ENCODE results near the gene PDP2.

PDP2 gene

GRCh38 chr16:66935314-66936011 lies 55.1 kb downstream of the PDP2 start, which contains the start of gene CES2:
Gene CES2 (plus strand): TSS chr16:66935516. CDS start chr16:66935636, 120 bp downstream.
- H3K4me2 ChIP-seq (ENCODE audit: low read length) = peak within 1 kb of the TSS; percentile 94
- H3K9me3 ChIP-seq (ENCODE audit: control insufficient read depth, insufficient read depth, low read length) = no peaks in the 10 kb centered on the region
- TF ChIP-seq EZH2phosphoT487 (IDR thresholded peaks at IDR 0.05; ENCODE audit: borderline replicate concordance, low read length) (no peak), CTCF (IDR thresholded peaks at IDR 0.05; ENCODE audit: low read depth, low read length, poor library complexity, severe bottlenecking) (no peak)
- no peaks in the 10 kb centered on the region for H3F3A ChIP-seq (ENCODE audit: control insufficient read depth, insufficient read depth)
- H3K4me1 ChIP-seq (ENCODE audit: control insufficient read depth, low read length) = peaks cover 22% of the 10 kb centered on the region
- H4K20me1 ChIP-seq (ENCODE audit: control insufficient read depth, insufficient read depth, low read depth, low read length) = peaks cover 5% of the 10 kb centered on the region; the same call in 1 of the 2 replicates
- H3K9me2 ChIP-seq (replicated peaks; ENCODE audit: control insufficient read depth, low read length) = no peaks in the 10 kb centered on the region
- peaks cover 31% of the 10 kb centered on the region for H3K36me3 ChIP-seq (ENCODE audit: control insufficient read depth, low read length)
- H3K27ac ChIP-seq (ENCODE audit: low read depth, low read length) = peak within 1 kb of the TSS; percentile 28
- peak within 1 kb of the TSS; percentile 84 for H3K4me3 ChIP-seq (ENCODE audit: low read length)
- no peaks in the 10 kb centered on the region for H3K27me3 ChIP-seq (ENCODE audit: control insufficient read depth, low read length)
- H3K79me2 ChIP-seq (ENCODE audit: control insufficient read depth, low read length) = peaks cover 40% of the 10 kb centered on the region

- Histone ChIP-seq H3K36me3 (ENCODE audit: control insufficient read depth, low read length) (peaks cover 37% of the 10 kb centered on the region), H3K27me3 (ENCODE audit: control insufficient read depth, low read length) (no peaks in the 10 kb centered on the region), H3K4me2 (ENCODE audit: low read length) (0 out of 2 replicates have a peak overlapping the region, but pooled peaks have one; percentile 94), H4K20me1 (ENCODE audit: control insufficient read depth, insufficient read depth, low read depth, low read length) (peaks cover 5% of the 10 kb centered on the region; the same call in 1 of the 2 replicates), H3F3A (ENCODE audit: control insufficient read depth, insufficient read depth) (no peaks in the 10 kb centered on the region), H3K79me2 (ENCODE audit: control insufficient read depth, low read length) (peaks cover 40% of the 10 kb centered on the region), H3K4me3 (ENCODE audit: low read length) (no peak overlapping the region), H3K27ac (ENCODE audit: low read depth, low read length) (no peak overlapping the region), H3K9me3 (ENCODE audit: control insufficient read depth, insufficient read depth, low read length) (no peaks in the 10 kb centered on the region), H3K9me2 (replicated peaks; ENCODE audit: control insufficient read depth, low read length) (no peaks in the 10 kb centered on the region), H3K4me1 (ENCODE audit: control insufficient read depth, low read length) (peaks cover 22% of the 10 kb centered on the region)
- TF ChIP-seq EZH2phosphoT487 (IDR thresholded peaks at IDR 0.05; ENCODE audit: borderline replicate concordance, low read length) = no peak
- no peak for TF ChIP-seq CTCF (IDR thresholded peaks at IDR 0.05; ENCODE audit: low read depth, low read length, poor library complexity, severe bottlenecking)
Observed at GRCh38 chr16:66936462-66936861, 56.1 kb downstream of the PDP2 start.

GRCh38 chr16:66936889-66937554 lies 56.7 kb downstream of the PDP2 start:
- Histone ChIP-seq H3K27me3 (ENCODE audit: control insufficient read depth, low read length) (no peaks in the 10 kb centered on the region), H3K4me1 (ENCODE audit: control insufficient read depth, low read length) (peaks cover 22% of the 10 kb centered on the region), H3K36me3 (ENCODE audit: control insufficient read depth, low read length) (peaks cover 34% of the 10 kb centered on the region), H3K79me2 (ENCODE audit: control insufficient read depth, low read length) (peaks cover 40% of the 10 kb centered on the region), H3K4me3 (ENCODE audit: low read length) (no peak overlapping the region), H3K9me2 (replicated peaks; ENCODE audit: control insufficient read depth, low read length) (no peaks in the 10 kb centered on the region), H3K27ac (ENCODE audit: low read depth, low read length) (no peak overlapping the region), H3K4me2 (ENCODE audit: low read length) (no peak overlapping the region), H3F3A (ENCODE audit: control insufficient read depth, insufficient read depth) (no peaks in the 10 kb centered on the region), H3K9me3 (ENCODE audit: control insufficient read depth, insufficient read depth, low read length) (no peaks in the 10 kb centered on the region), H4K20me1 (ENCODE audit: control insufficient read depth, insufficient read depth, low read depth, low read length) (peaks cover 5% of the 10 kb centered on the region; the same call in 1 of the 2 replicates)
- TF ChIP-seq EZH2phosphoT487 (IDR thresholded peaks at IDR 0.05; ENCODE audit: borderline replicate concordance, low read length) = no peak
- TF ChIP-seq CTCF (IDR thresholded peaks at IDR 0.05; ENCODE audit: low read depth, low read length, poor library complexity, severe bottlenecking) = no peak
